NCI-H345 treated with DMSO at 0.1 percent for 48 hours (cell line): Measurements from ENCODE around the gene SLC4A5.
"Not testable (repeated sequence)": the region's sequence is repeated elsewhere in the genome, so short reads cannot be mapped to it uniquely, and the experiment has no call there.

Experiments
- DNase-seq: peaks from one replicate; lab custom pipeline; 2025; ENCODE audit not compliant: unreplicated experiment; lab: John Stamatoyannopoulos, UW

Gene SLC4A5

GRCh38 chr2:74201596-74201995, 141.6 kb downstream of the SLC4A5 start:
- DNase-seq = no peak

DNA sequence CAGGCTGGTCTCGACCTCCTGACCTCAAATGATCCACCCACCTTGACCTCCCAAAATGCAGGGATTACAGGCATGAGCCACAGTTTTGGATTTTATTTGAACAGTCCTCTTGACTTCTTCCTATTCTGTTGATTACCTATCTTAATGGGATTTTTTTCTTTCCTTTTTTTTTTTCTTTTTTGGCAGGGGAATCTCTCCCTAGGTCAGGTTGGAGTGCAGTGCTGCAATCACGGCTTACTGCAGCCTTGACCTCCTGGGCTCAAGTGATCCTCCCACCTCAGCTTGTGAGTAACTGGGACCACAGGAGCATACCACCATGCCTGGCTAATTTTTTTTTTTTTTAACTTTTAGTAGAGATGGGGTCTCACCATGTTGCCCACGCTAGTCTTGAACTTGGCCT, 142.0 kb downstream of the SLC4A5 start:
- DNase-seq = no peak

- no peak for DNase-seq
Observed at GRCh38 chr2:74199871-74200305, 143.3 kb downstream of the SLC4A5 start.

- no peak for DNase-seq
Observed at GRCh38 chr2:74199275-74199701, 143.9 kb downstream of the SLC4A5 start.

DNA sequence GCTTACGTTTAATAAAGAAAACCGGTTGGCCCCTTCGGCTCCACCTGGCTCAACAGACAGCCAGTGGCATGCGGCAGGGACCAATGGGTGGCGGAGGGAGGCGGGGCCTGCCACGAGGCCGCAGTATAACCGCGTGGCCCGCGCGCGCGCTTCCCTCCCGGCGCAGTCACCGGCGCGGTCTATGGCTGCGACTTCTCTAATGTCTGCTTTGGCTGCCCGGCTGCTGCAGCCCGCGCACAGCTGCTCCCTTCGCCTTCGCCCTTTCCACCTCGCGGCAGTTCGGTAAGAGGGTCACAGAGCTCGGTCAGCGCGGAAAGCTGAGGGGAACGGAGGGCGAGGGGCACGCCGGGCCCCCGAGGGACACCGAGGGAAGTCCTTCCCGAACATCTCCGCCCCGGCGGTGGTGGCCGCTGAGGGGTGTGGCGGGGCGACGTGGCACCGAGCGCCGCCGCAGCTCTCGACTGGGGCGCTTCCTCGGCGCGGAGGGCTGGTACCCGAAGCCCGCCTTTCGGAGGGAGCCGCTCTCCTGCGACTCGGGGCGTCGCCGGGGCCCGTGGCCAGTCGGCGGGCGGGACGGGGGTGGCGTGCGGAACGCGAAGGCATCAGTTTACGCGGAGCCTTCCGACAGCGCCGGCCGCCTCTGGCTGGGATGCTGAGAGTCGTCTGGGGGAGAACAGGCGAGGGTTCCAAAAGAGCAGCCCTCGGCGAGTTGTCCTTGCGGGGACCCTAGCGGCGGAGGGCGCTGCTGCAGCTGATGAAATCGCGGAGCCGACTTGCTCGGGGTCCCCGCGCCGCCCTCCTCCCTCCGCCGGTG, 144.5 kb downstream of the SLC4A5 start, which contains the start of gene MTHFD2:
TSS of gene MTHFD2 (plus strand) at position 155 of the 814 bp plus-strand sequence. CDS start at position 182, 27 bp downstream.
- peak; percentile 96 for DNase-seq

GRCh38 chr2:74198023-74198460, 145.2 kb downstream of the SLC4A5 start:
- no peak for DNase-seq

DNA sequence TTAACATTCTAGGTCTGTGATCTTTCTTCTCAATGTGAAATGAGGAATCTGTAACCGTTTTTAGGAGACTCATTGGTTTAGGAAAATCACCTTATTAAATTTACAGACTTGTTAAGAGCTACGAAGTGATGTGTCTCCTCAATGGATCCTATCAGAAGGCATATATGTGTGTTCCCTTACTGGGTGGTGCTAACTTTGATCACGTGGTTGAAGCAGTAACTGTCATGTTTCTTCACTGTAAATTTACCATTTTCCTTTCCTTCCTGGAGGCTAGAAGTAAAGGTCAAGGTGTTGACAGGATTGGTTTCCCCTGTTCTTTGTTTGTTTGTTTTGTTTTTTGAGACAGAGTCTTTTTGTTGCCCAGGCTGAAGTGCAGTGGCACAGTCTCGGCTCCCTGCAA, 146.2 kb downstream of the SLC4A5 start:
- DNase-seq = no peak

DNA sequence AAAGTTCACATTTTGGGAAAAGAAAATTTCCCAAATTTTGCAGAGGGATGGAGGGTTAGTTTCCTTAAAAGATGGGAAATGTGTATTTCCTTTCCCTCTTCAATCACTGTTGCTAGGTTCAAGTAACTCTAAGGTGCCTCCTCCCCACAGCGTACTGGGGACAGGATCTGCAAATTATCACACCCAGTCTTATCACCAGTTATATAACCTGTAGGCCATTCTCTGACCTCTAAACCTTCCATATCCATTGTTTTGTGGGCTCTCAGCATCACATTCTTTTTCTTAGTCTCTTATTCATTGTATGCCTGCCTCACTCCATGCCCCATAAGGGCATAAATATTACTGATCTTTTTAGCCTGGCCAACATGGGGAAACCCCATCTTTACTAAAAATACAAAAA, 148.4 kb downstream of the SLC4A5 start:
- no peak for DNase-seq

GRCh38 chr2:74191596-74192380, 151.4 kb downstream of the SLC4A5 start:
- DNase-seq = peak; percentile 22

GRCh38 chr2:74188696-74189095, 154.5 kb downstream of the SLC4A5 start:
- no peak for DNase-seq

DNA sequence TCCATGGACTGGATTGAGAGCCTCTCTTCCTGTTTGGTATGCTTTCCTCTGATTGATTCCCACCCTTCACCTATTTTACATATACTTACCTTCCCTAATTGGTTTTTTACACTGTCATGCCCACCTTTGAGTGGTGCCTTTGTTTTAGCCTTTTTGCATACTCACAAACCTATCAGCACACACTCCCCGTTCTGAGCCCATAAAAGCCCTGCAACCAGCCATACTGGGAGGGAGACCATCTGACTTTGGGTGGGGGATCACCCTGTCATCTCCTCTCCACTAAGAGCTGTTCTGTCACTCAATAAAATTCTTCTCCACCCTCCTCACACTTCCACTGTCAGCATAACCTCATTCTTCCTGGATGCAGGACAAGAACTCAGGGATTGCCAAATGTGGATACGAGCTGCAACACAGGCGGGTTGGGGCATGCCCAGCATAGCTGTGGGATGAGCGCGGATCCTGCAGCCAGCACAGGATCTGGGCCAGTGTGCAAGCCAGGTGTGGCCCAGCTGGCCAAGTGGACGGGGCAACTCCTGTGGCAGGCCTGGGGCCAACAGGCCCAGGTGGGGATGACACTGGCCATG, 155.1 kb downstream of the SLC4A5 start:
- peak; percentile 13 for DNase-seq

DNA sequence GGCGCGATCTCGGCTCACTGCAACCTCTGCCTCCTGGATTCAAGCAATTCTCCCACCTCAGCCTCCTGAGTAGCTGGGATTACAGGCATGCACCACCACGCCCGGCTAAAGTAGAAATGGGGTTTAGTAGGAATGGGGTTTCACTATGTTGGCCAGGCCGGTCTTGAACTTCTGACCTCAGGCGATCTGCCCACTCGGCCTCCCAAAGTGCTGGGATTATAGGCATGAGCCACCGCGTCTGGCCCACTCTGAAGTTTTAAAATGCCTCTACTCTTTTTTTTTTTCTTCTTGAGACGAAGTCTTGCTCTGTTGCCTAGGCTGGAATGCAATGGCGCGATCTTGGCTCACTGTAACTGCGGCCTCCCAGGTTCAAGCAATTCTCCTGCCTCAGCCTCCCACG, 156.5 kb downstream of the SLC4A5 start:
- not testable (repeated sequence) for DNase-seq

- no peak for DNase-seq
Observed at GRCh38 chr2:74186038-74186437, 157.2 kb downstream of the SLC4A5 start.

DNA sequence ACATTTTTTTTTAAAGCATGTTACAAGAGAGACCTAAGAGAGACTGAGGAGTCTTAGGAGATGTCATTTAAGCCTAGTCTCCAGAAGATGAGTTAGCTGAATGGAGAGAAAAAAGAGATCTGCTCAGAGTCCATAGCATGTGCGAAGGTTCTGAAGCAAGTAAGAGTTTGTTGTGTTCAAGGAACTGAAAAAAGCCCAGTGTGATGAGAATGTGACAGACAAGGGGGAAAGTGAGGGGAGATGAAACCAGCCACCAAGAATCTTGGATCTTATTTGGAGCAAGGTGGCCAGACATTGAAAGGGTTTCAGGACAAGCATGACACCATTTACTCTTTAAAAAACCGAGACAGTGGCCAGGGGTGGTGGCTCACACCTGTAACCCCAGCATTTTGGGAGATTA, 159.3 kb downstream of the SLC4A5 start:
- DNase-seq = no peak

- DNase-seq = no peak
Observed at GRCh38 chr2:74181739-74182138, 161.5 kb downstream of the SLC4A5 start.

DNA sequence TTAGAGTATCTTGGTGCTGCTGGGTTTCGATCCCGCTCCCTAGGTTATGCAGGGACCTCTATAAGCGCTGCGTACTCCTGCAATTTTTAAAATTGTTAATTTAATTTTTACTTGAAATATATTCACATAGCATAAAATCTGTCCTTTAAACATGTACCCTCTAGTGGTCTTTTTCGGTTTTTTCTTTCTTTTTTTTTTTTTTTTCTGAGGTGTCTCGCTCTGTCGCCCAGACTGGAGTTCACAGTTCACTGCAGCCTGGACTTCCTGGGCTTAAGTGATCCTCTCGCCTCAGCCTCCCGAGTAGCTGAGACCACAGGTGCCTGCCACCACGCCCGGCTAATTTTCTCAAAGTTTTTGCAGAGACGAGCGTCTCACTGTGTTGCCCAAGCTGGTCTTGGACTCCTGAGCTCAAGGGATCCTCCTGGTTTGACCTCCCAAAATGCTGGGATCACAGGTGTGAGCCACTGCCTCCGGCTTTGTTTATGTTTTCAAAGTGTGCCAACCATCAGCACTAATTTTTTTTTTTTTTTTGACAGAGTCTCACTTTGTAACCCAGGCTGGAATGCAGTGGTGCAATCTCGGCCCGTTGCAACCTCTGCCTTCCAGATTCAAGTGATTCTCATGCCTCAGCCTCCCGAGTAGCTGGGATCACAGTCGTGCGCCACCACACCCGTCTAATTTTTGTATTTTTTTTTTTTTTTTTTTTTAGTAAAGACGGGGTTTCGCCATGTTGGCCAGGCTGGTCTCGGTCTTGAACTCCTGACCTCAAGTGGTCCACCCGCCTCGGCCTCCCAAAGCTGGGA, 164.0 kb downstream of the SLC4A5 start:
- DNase-seq = no peak

- DNase-seq = peak; percentile 96
Observed at GRCh38 chr2:74178211-74179062, 164.8 kb downstream of the SLC4A5 start, which contains the start of gene MOB1A. Gene MOB1A, minus strand, starts transcription at chr2:74178879. Its CDS starts 205 bp downstream, at chr2:74178674.

- DNase-seq = no peak
Observed at GRCh38 chr2:74177696-74178095, 165.5 kb downstream of the SLC4A5 start.

DNA sequence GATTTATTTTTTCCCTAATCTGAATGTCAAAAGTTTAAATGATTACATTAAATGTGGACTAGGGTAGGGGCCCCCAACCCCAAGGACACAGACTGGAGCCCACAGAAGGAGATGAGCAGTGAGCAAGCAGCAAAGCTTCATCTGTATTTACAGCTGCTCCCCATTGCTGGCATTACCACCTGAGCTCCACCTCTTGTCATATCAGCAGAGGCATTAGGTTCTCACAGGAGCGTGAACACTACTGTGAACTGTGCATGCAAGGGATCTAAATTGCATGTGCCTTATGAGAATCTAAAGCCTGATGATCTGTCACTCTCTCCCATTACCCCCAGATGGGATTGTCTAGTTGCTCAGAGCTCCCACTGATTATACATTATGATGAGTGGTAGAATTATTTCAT, 168.3 kb downstream of the SLC4A5 start:
- no peak for DNase-seq

DNA sequence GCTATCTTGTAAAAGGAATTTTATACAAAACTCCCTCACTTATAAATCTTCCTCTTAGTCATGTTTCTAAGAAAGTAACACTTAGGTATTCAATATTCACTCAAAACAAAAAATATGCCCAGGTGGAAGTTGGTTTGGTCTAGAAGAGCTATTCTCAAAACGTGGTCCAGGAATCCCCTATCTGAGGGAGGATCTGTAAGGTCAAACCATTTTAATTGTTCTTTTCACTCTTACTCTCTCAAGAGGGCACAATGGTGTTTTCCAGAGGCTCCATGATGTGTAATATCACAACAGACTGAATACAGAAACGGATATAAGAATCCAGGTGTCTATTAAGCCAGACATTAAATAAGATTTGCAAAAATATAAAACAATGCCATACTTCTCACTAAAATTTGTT, 174.5 kb downstream of the SLC4A5 start:
- no peak for DNase-seq
